DND-41 (cell line): ENCODE data around the gene CHN1.

Source experiments
- CTCF ChIP-seq: IDR thresholded peaks from 2 replicates; pipeline ENCODE4 v1.5.1; 2012; ENCODE audit warnings: borderline replicate concordance, low read length, moderate library complexity, mild to moderate bottlenecking; ENCODE audit not compliant: poor library complexity, severe bottlenecking; ENCODE audit errors: extremely low read depth
- EZH2 ChIP-seq: IDR thresholded peaks from 3 replicates; pipeline ENCODE4 v1.6.1; 2012; ENCODE audit warnings: borderline replicate concordance, low read depth, mild to moderate bottlenecking, moderate library complexity, low read length, inconsistent platforms; ENCODE audit not compliant: severe bottlenecking

GRCh38 chr2:175017618-175018414, 12.6 kb upstream of the CHN1 start:
- no peak for TF ChIP-seq CTCF
- no peak for TF ChIP-seq EZH2
